GM12873 (cell line): ENCODE results near the gene CPM.

ENCODE experiments used
- TF ChIP-seq, protein P1 (sequence below): IDR thresholded peaks from 2 replicates; pipeline ENCODE4 v1.5.1; 2012; ENCODE audit warnings: low read depth, mild to moderate bottlenecking, moderate library complexity, low read length, control low read depth; ENCODE audit not compliant: insufficient read depth; ENCODE audit errors: missing control alignments

Gene CPM

GRCh38 chr12:68878846-68879245 is 54.1 kb downstream of the CPM start:
- TF ChIP-seq, protein P1, sequence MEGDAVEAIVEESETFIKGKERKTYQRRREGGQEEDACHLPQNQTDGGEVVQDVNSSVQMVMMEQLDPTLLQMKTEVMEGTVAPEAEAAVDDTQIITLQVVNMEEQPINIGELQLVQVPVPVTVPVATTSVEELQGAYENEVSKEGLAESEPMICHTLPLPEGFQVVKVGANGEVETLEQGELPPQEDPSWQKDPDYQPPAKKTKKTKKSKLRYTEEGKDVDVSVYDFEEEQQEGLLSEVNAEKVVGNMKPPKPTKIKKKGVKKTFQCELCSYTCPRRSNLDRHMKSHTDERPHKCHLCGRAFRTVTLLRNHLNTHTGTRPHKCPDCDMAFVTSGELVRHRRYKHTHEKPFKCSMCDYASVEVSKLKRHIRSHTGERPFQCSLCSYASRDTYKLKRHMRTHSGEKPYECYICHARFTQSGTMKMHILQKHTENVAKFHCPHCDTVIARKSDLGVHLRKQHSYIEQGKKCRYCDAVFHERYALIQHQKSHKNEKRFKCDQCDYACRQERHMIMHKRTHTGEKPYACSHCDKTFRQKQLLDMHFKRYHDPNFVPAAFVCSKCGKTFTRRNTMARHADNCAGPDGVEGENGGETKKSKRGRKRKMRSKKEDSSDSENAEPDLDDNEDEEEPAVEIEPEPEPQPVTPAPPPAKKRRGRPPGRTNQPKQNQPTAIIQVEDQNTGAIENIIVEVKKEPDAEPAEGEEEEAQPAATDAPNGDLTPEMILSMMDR, result no peak

GRCh38 chr12:68878283-68878682 is 54.7 kb downstream of the CPM start:
- TF ChIP-seq, protein P1, result no peak

DNA sequence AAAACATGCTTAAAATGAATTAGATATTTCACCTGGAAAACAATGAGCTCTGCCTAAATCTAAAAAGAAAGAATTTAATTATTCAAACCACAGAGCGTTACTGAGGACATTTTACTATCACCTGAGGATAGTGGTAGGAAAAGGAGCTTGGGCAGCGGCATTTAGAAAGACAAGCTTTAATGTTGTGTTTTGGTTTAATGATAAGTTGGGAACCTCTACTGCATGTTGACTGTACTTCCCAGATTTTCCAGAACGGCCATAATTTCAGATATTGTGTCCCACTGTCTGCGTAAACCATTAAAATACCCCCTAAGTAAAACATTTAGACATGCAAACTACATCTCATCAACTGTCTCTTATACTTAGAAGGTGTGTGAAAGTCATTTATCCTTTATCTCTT is 55.4 kb downstream of the CPM start:
- TF ChIP-seq, protein P1, result no peak

GRCh38 chr12:68876461-68876860 is 56.5 kb downstream of the CPM start:
- TF ChIP-seq, protein P1, result no peak

DNA sequence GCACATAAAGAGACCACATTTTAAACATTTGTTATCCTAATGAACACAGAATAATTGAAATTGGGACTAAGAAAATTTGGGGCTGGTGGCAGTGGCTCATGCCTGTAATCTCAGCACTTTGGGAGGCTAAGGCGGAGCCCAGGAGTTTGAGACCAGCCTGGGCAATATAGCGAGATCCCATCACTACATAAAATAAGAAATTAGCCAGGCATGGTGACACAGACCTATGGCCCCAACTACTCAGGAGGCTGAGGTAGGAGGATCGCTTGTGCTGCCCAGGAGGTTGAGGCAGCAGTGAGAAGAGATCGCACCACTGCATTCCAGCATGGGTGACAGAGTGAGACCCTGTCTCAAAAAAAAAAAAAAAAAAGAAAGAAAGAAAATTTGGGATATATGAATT is 59.7 kb downstream of the CPM start:
- TF ChIP-seq, protein P1, result no peak

DNA sequence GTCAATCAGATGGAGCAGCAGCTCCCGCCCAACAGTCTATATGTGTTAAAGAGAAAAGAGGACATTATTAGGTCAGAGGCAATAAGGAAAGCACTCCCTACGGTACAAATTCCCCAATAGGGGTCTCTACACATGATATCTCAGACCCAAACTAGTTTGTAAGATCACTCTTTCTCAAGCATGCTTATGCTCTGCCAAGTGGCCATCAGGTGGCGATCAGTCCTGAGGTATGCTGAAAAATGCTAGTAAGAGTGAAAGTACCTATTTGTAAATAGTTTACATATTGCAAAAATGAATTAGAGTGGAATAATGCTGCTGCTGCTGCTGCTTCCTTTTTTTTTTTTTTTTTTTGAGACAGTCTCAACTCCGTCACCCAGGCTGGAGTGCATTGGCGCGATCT is 61.0 kb downstream of the CPM start:
- TF ChIP-seq, protein P1, result peak; percentile 54

DNA sequence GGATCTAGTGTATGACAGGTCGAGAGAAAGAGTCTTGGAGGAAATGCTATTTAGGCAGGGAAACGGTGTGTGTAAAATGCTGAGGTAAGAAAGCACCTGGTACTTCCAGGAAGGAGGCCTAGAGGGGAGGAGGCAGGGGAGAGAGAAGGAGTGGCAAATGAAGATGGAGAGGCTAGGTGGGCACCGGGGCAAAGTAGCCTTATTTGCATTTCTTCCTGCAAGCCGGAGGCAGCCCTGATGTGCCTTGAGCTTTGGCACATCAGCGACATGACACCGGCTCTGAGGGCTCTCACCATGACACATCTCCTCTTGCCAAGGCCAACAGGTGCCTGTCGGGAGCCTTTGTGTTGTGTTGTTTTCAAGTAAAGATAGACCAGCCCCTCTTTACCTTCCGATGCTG is 61.6 kb downstream of the CPM start:
- TF ChIP-seq, protein P1, result no peak
